GM12891 (cell line): Measurements from ENCODE around the gene CCL14.
"Not testable (repeated sequence)": the region's sequence is repeated elsewhere in the genome, so short reads cannot be mapped to it uniquely, and the experiment has no call there.

Experiments used
- DNase-seq: peaks from one replicate; pipeline ENCODE4 v3.0.0; 2011; ENCODE audit warnings: low spot score; ENCODE audit not compliant: insufficient read length
- FAIRE-seq: peaks from 2 replicates; lab custom pipeline; 2011; peaks lifted over from hg19 to GRCh38; lab: Jason Lieb, UNC
- PAX5 ChIP-seq: IDR thresholded peaks from 2 replicates; pipeline ENCODE4 v1.6.1; 2011; ENCODE audit warnings: low read length, moderate library complexity, mild to moderate bottlenecking; ENCODE audit not compliant: insufficient read depth, severe bottlenecking
- POLR2A ChIP-seq: IDR thresholded peaks from 2 replicates; pipeline ENCODE4 v1.6.1; 2011; ENCODE audit warnings: low read depth, low read length, control low read depth
- POLR2AphosphoS5 ChIP-seq: IDR thresholded peaks from 2 replicates; pipeline ENCODE4 v1.6.1; 2011; ENCODE audit warnings: low read depth, low read length, control low read depth
- POU2F2 ChIP-seq: IDR thresholded peaks from 2 replicates; pipeline ENCODE4 v1.6.1; 2011; ENCODE audit warnings: low read depth, mild to moderate bottlenecking, control low read depth, low read length, moderate library complexity
- SPI1 ChIP-seq: IDR thresholded peaks from 2 replicates; pipeline ENCODE4 v1.6.1; 2011; ENCODE audit warnings: low read depth, low read length, control low read depth
- TAF1 ChIP-seq: IDR thresholded peaks from 2 replicates; pipeline ENCODE4 v1.6.1; 2011; ENCODE audit warnings: low read depth, low read length, control low read depth

The CCL14 gene

DNA sequence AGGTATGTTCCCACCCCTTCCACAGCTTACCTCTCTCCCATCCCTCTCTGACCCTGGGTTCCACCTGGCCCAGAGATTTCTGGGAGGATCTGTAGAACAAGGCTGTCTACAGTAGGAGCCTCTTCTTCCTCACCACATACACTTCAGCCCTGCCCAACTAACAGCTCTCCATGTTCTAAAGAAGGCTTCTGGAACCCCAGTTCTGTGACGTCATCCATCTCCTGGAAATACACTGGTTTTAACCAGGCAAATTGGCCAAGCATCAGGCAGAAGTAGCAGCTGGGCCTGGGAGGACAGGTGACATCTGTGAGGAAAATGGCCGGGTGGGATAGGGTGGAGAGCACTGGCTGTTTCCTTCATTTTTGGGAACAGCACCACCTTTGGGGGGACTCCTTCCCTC lies 43.0 kb downstream of the CCL14 start, which contains the start of gene LYZL6:
Gene LYZL6, minus strand, starts transcription at position 177 of the 400 bp plus-strand sequence. CDS start 4,357 bp downstream, outside the sequence.
- DNase-seq: no peak
- no peak for FAIRE-seq
- TF ChIP-seq POLR2A (no peak), TAF1 (no peak), POU2F2 (no peak), POLR2AphosphoS5 (no peak), PAX5 (no peak), SPI1 (no peak)

DNA sequence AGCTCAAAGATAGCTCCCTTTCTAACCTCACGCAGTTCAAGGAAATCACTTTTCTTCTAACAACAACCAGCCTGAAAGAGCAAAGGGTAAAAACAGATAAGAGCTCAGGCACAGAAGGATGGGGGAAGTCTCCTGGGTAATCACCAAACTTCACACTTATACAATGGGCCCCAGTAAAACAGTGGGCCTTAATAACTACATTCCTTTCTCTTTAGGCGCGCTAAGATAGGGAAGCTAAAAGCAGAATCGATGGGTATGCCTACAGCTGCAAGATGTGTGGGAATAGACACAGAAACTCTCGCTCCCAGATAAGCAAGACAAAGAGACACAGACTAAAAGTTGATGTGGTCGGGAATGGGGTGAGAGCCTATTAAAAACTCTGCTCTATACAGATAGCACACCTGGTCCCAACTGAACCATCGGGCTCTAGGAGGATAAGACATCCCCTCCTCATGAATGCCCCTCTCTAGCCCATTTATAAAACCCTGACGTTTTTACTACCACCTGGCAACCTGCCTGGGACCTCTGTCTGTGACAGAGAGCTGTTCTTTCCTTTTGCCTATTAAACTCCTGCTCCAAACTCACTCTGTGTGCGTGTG lies 43.8 kb downstream of the CCL14 start:
- FAIRE-seq: no peak
- no peak for DNase-seq
- TF ChIP-seq POLR2AphosphoS5: no peak
- no peak for TF ChIP-seq TAF1
- no peak for TF ChIP-seq POLR2A
- TF ChIP-seq PAX5: no peak
- no peak for TF ChIP-seq SPI1
- no peak for TF ChIP-seq POU2F2

DNA sequence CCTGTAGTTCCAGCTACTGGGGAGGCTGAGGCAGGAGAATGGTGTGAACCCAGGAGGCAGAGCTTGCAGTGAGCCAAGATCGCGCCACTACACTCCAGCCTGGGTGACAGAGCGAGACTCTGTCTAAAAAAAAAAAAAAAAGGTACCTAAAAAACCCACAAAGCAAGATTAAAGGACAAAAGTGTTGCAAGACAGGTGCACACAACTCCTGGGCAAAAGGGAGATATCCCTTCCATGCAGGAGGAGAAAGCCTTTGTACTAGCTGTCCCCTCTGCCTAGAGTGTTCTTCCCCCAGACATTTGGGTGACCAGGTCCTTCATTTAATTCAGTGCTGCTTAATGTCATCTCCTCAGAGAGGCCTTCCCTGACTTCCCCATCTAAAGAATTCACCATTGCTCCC lies 48.0 kb downstream of the CCL14 start:
- DNase-seq, FAIRE-seq: not testable (repeated sequence)

DNA sequence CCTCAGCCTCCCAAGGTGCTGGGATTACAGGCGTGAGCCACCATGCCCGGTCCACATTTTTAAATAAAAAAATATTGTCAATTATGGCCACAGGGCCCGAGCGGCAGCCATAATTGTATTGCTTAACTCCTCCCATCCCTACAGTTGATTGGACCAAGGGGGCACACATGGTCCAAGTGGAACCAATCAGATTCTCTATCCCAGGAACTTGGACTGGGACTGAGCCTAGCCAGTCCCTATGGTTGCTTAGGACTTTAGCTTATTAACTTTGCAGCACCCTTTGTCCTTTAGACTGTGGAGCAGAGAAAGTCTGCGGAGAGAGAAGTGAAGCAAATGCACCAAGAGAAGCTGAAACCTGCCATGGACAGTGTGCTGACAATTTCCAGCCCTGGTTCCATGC lies 50.5 kb downstream of the CCL14 start:
- DNase-seq (no peak), FAIRE-seq (no peak)
- TF ChIP-seq POLR2AphosphoS5: no peak
- TF ChIP-seq SPI1: no peak
- no peak for TF ChIP-seq POU2F2
- no peak for TF ChIP-seq TAF1
- no peak for TF ChIP-seq POLR2A

DNA sequence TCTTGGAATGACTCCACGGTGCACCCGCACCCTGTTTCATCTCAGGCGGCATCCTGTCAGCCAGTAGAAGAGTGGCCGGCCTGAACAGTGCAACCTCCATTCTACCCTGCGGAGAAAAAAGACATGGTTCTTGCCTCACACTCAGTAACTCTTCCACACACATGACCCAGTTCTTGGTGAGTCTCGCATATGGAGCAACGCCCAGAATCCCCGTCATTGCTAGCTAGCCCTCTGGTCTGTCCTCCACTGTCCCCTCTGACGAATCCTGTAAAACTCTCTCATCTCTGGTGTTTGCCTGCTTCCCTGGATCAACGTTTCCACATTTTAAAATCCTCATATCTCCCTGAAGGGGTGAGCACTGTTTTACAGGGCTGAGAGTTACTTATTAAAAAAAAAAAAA lies 51.8 kb downstream of the CCL14 start:
- no peak for TF ChIP-seq POU2F2
- FAIRE-seq (no peak), DNase-seq (no peak)
